Measurements from ENCODE around the gene IGSF10. TPM values are rescaled to one million over a fixed set of nuclear protein-coding genes. Genes with fewer than 3 reads are reported as not detected.

Gene IGSF10
- total and polyA plus RNA-seq, 2 of the 8 experiments (the other 6 are each of a cell fraction or from before 2014, with no cell fraction given): 0.59 to 0.95 TPM

GRCh38 chr3:151425627-151426340, 35.1 kb downstream of the IGSF10 start:
- H3K79me2 ChIP-seq (ENCODE audit: control insufficient read depth in 1 of 2, insufficient read depth in 2 of 2, low read length in 2 of 2): no peaks in the 10 kb centered on the region
- H4K5ac ChIP-seq (ENCODE audit: insufficient read length, low read depth, low read length): no peak overlapping the region
- ChIA-PET POLR2A (ENCODE audit: partially characterized antibody) (no interaction called here), CTCF (ENCODE audit: partially characterized antibody) (interaction anchor here (0.6 to 8.4 kb wide), 22 partner anchors 9 to 412 kb away, joined by 3 to 48 read pairs (median 4); no protein-coding TSS in a partner anchor)
- H3K4ac ChIP-seq (replicated peaks; ENCODE audit: insufficient read length, low read depth, low read length): no peak overlapping the region
- no peak overlapping the region for H4K91ac ChIP-seq (replicated peaks; ENCODE audit: insufficient read length, low read length)
- H2BK20ac ChIP-seq (ENCODE audit: low read length): no peak overlapping the region
- H2AK5ac ChIP-seq (ENCODE audit: low read depth, low read length): no peak overlapping the region
- no peaks in the 10 kb centered on the region for H3K9me3 ChIP-seq (ENCODE audit: insufficient read depth in 2 of 2, low read depth in 1 of 2, low read length in 1 of 2)
- H2BK15ac ChIP-seq (ENCODE audit: low read length): no peak overlapping the region
- H2BK120ac ChIP-seq (replicated peaks; ENCODE audit: low read depth, low read length): no peak overlapping the region
- H3K14ac ChIP-seq (ENCODE audit: insufficient read length): no peak overlapping the region
- no peak overlapping the region for H2AFZ ChIP-seq (ENCODE audit: low read length)
- no peak overlapping the region for H4K8ac ChIP-seq (ENCODE audit: extremely low read depth, insufficient read depth, low read length)
- H3K9ac ChIP-seq (replicated peaks in 1 of 4; ENCODE audit: extremely low read depth in 1 of 4, low read depth in 3 of 4, low read length in 3 of 4): no peak overlapping the region
- H3K23me2 ChIP-seq (ENCODE audit: low read depth, low read length): no peaks in the 10 kb centered on the region
- no peak for FAIRE-seq
- no peaks in the 10 kb centered on the region for H3K27me3 ChIP-seq (replicated peaks in 1 of 4; ENCODE audit: control insufficient read depth in 3 of 4, extremely low read depth in 1 of 4, insufficient read depth in 3 of 4, low read length in 3 of 4)
- no peak overlapping the region for H2BK12ac ChIP-seq (ENCODE audit: low read depth, low read length)
- 85 to 100% methylated on average over 1 to 4 of the region's 4 CpGs for WGBS, 2 experiments (ENCODE audit: extremely low coverage in 1 of 2, insufficient coverage in 1 of 2, insufficient read length in 1 of 2, insufficient replicate concordance in 2 of 2, low coverage in 1 of 2, low lambda C conversion rate in 2 of 2, missing lambda C conversion rate in 1 of 2)
- no peaks in the 10 kb centered on the region; the same call in 1 of the 2 replicates for H3K79me1 ChIP-seq (ENCODE audit: low read depth, low read length)
- H3K23ac ChIP-seq (ENCODE audit: insufficient read length): no peak overlapping the region
- TF ChIP-seq EGR1 (IDR thresholded peaks at IDR 0.05; ENCODE audit: borderline replicate concordance, low read depth, low read length) (no peak), JUN (IDR thresholded peaks at IDR 0.05; ENCODE audit: low read depth, low read length) (no peak)
- H3K27ac ChIP-seq (ENCODE audit: low read depth, low read length): no peak overlapping the region
- no peak overlapping the region for H3K18ac ChIP-seq (ENCODE audit: extremely low read depth, low read length)
- no peak overlapping the region for H3K4me3 ChIP-seq (ENCODE audit: extremely low read depth in 1 of 4, insufficient read depth in 2 of 4, low read depth in 3 of 4, low read length in 4 of 4)
- H3K4me2 ChIP-seq (ENCODE audit: insufficient read depth in 1 of 2, low read depth in 2 of 2, low read length in 2 of 2): peak overlapping the region in 1 of 2 experiments; percentile 22; a peak in 1 of 4 replicates
- H2BK5ac ChIP-seq (ENCODE audit: low read depth, low read length): no peak overlapping the region
- H4K20me1 ChIP-seq (replicated peaks in 1 of 2; ENCODE audit: control insufficient read depth in 1 of 2, insufficient read depth in 2 of 2, low read length in 2 of 2): no peaks in the 10 kb centered on the region
- no peak overlapping the region for H3K56ac ChIP-seq (replicated peaks; ENCODE audit: insufficient read length, low read depth, low read length)
- peaks cover 0 to 11% (median 7%) of the 10 kb centered on the region in 4 experiments; a peak in 4 of 7 replicates for H3K4me1 ChIP-seq (replicated peaks in 1 of 4; ENCODE audit: control insufficient read depth in 3 of 4, insufficient read depth in 4 of 4, low read length in 3 of 4)
- no peak for DNase-seq (ENCODE audit: low read depth in 1 of 2, low spot score in 2 of 2)
- H3K36me3 ChIP-seq (ENCODE audit: control insufficient read depth in 2 of 4, insufficient read depth in 4 of 4, low read length in 3 of 4): peaks cover 0 to 4% (median 2%) of the 10 kb centered on the region in 4 experiments; a peak in 3 of 8 replicates
